Common myeloid progenitor, CD34-positive (primary cell): Measurements from ENCODE around the gene RDX.
"Not testable (repeated sequence)": the region's sequence is repeated elsewhere in the genome, so short reads cannot be mapped to it uniquely, and the experiment has no call there.

ENCODE experiments used
- CTCF ChIA-PET: fragments of 350-600 bp; sonication (Branson Sonifier 250); formaldehyde crosslinking; loops from one replicate; lab custom pipeline; 2021; ENCODE audit warnings: antibody characterized with exemption; lab: Charles Lee
- POLR2A ChIA-PET: fragments of 350-600 bp; sonication (Branson Sonifier 250); formaldehyde crosslinking; loops from one replicate; lab custom pipeline; 2021; ENCODE audit warnings: antibody characterized with exemption; lab: Charles Lee
- DNase-seq, 3 donors: peaks; one replicate each; pipeline versions ENCODE4 v3.0.0 to v3.0.0-alpha.2; 2013
- H3K27ac ChIP-seq, 2 experiments: 1 replicate in 1 of 2; 2 replicates in 1 of 2; pipeline ENCODE4 v1.7.0; 2013; ENCODE audit warnings: inconsistent platforms in 2 of 2, low read length in 2 of 2, mild to moderate bottlenecking in 2 of 2, low read depth in 1 of 2, moderate library complexity in 1 of 2; ENCODE audit not compliant: severe bottlenecking in 2 of 2, insufficient read depth in 1 of 2, poor library complexity in 1 of 2
- H3K27me3 ChIP-seq, 5 experiments: replicated peaks in 2 of 5; 1 replicate in 3 of 5; 2 replicates in 2 of 5; pipeline versions ENCODE4 v1.6.1 to v1.7.0; 2013; ENCODE audit warnings: low read length in 4 of 5, mild to moderate bottlenecking in 2 of 5, moderate library complexity in 2 of 5, inconsistent platforms in 1 of 5; ENCODE audit not compliant: insufficient read depth in 5 of 5, control insufficient read depth in 4 of 5
- H3K36me3 ChIP-seq, 4 experiments: 1 replicate in 2 of 4; 2 replicates in 2 of 4; pipeline versions ENCODE4 v1.6.1 to v1.7.0; 2013; ENCODE audit warnings: low read length in 3 of 4, control low read depth in 1 of 4, mild to moderate bottlenecking in 1 of 4; ENCODE audit not compliant: control insufficient read depth in 4 of 4, insufficient read depth in 4 of 4
- H3K4me1 ChIP-seq, 4 experiments: 1 replicate in 3 of 4; 2 replicates in 1 of 4; pipeline versions ENCODE4 v1.6.1 to v1.7.1; 2013; ENCODE audit warnings: low read length in 3 of 4, mild to moderate bottlenecking in 3 of 4, control low read depth in 1 of 4, inconsistent platforms in 1 of 4, moderate library complexity in 1 of 4; ENCODE audit not compliant: control insufficient read depth in 4 of 4, insufficient read depth in 4 of 4; ENCODE audit errors: control extremely low read depth in 1 of 4
- H3K4me3 ChIP-seq, 7 experiments: 1 replicate in 4 of 7; 2 replicates in 3 of 7; pipeline versions ENCODE4 v1.5.1 to v1.7.0; 2013; ENCODE audit warnings: mild to moderate bottlenecking in 7 of 7, low read length in 6 of 7, moderate library complexity in 6 of 7, inconsistent platforms in 2 of 7, low read depth in 2 of 7, control low read depth in 1 of 7; ENCODE audit not compliant: insufficient read depth in 4 of 7, control insufficient read depth in 1 of 7; ENCODE audit errors: extremely low read depth in 1 of 7
- H3K9me3 ChIP-seq, 5 experiments: 1 replicate in 4 of 5; 2 replicates in 1 of 5; pipeline versions ENCODE4 v1.6.1 to v1.7.1; 2013; ENCODE audit warnings: low read length in 4 of 5, mild to moderate bottlenecking in 2 of 5, inconsistent platforms in 1 of 5, low read depth in 1 of 5, moderate library complexity in 1 of 5; ENCODE audit not compliant: control insufficient read depth in 4 of 5, insufficient read depth in 2 of 5; ENCODE audit errors: control extremely low read depth in 1 of 5
- WGBS: methylation state at CpG from one replicate; pipeline ENCODE4 v1.1.5; 2013; ENCODE audit not compliant: insufficient coverage; 5-methylcytosine and 5-hydroxymethylcytosine counted together

Gene RDX

DNA sequence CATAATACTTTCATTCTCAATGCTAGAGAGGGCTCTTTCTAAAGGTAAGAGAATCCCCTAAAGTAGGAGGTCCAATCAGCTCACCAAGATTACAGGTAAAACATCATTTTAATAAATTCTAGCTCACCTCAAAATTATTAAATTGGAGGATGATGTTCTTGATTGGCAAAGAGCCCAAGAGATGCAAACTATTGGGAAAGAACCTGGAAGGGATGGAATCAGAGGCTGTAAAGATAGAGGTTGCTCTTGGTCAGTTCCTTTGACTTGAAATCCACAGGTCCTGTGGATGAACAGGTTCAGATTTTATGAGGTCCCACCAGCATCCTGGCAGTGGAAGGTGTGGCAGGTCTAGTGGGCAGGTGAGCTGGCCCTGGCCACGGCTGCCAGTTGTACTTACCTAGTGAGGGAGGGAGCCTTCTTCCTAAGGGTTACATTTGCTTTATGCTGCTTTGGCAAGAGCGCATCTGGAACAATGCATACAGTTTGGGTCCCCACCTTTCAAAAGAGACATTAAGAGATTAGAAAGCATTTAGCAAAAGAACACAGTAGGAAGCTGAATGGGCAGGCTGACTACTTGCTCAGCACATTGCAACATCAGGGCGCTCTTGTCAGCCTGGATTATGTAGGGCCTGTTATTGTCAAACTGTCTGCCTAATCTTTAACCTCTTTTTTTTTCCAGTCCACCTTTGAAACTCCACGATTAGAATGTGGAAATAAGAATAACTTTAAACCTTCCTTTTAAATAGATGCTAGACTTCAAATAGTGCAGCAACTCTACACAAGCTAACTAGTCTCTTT is 97.0 kb downstream of the RDX start:
- no peak overlapping the region for H3K27ac ChIP-seq
- peaks cover 0 to 1% (median 0%) of the 10 kb centered on the region in 4 experiments for H3K4me1 ChIP-seq
- no peaks in the 10 kb centered on the region for H3K27me3 ChIP-seq
- no peaks in the 10 kb centered on the region for H3K36me3 ChIP-seq
- POLR2A ChIA-PET: no interaction called here
- no peak overlapping the region for H3K4me3 ChIP-seq
- no peaks in the 10 kb centered on the region for H3K9me3 ChIP-seq
- 100% methylated on average over 2 of the region's 4 CpGs for WGBS
- CTCF ChIA-PET: interaction anchor here (1.0 to 4.8 kb wide), 9 partner anchors 11 to 1247 kb away, joined by 3 to 46 read pairs (median 13); no protein-coding TSS in a partner anchor
- no peak for DNase-seq

DNA sequence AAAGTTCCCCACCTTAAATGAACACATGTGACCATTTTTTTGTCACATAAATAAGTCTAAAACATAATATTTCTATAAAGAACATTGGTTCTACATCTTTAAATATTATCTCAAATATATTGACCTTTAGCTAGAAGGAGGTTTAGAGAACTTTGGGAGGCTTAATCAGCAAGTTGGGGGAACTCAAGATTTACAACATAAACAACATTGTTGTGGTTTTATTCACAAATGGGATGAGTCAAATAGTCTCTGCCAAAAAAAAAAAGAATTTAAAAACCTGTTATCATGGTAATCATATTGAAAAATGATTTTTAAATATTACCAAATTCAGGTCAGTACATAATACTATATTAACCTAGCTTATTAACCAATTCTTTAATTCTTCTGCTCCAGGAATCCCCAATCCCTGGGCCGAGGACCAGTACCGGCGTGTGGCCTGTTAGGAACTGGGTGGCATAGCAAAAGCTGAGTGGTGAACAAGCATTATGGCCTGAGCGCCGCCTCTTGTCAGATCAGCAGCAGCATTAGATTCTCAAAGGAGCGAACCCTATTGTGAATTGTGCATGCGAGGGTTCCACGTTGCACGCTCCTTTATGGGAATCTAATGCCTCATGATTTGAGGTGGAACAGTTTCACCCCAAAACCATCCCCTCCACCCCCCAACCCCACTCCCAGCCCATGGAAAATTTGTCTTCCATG is 98.2 kb downstream of the RDX start:
- H3K4me3 ChIP-seq: no peak overlapping the region
- peaks cover 0 to 4% (median 0%) of the 10 kb centered on the region in 4 experiments for H3K4me1 ChIP-seq
- WGBS: 98% methylated on average over 9 of the region's 9 CpGs
- no peak overlapping the region for H3K27ac ChIP-seq
- H3K9me3 ChIP-seq: no peaks in the 10 kb centered on the region
- ChIA-PET POLR2A (no interaction called here), CTCF (interaction anchor here (0.7 to 4.8 kb wide), 7 partner anchors 10 to 257 kb away, joined by 3 to 46 read pairs (median 13); no protein-coding TSS in a partner anchor)
- no peak for DNase-seq
- no peaks in the 10 kb centered on the region for H3K36me3 ChIP-seq
- no peaks in the 10 kb centered on the region for H3K27me3 ChIP-seq

DNA sequence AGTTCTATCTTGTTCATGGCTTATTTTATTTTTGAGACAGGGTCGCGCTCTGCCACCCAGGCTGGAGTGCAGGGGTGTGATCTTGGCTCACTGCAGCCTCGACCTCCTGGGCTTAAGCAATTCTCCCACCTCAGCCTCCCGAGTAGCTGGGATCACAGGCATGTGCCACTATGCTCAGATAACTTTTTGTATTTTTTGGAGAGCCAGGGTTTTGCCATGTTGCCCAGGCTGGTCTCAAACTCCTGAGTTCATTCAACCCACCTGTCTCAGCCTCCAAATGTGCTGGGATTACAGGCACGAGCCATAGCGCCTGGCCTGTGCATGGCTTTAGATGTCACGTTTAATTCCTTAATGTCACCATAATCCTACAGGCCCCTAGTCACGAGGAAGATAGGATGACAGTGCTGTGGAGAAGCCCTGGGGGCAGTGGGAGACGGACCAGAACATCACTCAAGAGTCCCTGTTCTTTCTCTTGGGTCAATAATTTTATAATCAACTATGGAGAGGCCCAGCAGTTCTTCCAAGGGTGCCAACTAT is 99.5 kb downstream of the RDX start:
- Histone ChIP-seq H3K4me1 (peaks cover 0 to 4% (median 0%) of the 10 kb centered on the region in 4 experiments), H3K27ac (no peak overlapping the region)

DNA sequence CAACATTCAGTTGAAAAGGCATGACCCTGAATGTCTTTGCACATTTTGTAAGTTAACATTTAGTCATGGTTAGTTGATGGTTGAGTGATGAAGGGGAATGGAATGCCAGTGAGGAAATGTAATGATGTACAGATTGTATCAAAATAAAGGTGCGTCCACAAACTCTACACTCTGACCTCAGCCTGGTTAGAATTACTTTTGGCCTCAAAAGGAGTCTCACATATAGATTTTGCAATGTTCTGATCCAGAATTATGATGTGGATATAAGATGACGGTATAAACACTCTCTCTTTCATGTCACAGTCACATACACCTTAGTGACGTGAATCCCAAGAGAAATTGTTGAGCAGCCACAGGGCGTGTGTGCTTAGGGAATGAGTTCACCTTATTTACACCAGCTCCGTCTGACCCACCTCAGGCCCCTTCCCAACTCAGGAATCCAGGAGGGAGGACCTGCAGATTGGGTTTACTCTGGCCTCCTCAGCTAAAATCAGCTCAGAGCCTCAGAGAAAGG is 100.1 kb downstream of the RDX start:
- POLR2A ChIA-PET: no interaction called here
- WGBS: 100% methylated on average over 2 of the region's 5 CpGs
- Histone ChIP-seq H3K36me3 (no peaks in the 10 kb centered on the region), H3K27me3 (no peaks in the 10 kb centered on the region), H3K9me3 (no peaks in the 10 kb centered on the region), H3K4me1 (peaks cover 0 to 4% (median 0%) of the 10 kb centered on the region in 4 experiments), H3K4me3 (no peak overlapping the region), H3K27ac (no peak overlapping the region)
- CTCF ChIA-PET: interaction anchor here (0.9 to 3.8 kb wide), 2 partner anchors 14 to 236 kb away, joined by 3 to 13 read pairs; no protein-coding TSS in a partner anchor
- DNase-seq: no peak

More for the DNA sequence above, 99.5 kb downstream of the RDX start:
- CTCF ChIA-PET: interaction anchor here (0.7 to 3.8 kb wide), 5 partner anchors 9 to 235 kb away, joined by 3 to 13 read pairs (median 4); no protein-coding TSS in a partner anchor
- Histone ChIP-seq H3K27me3 (no peaks in the 10 kb centered on the region), H3K36me3 (no peaks in the 10 kb centered on the region), H3K9me3 (no peaks in the 10 kb centered on the region), H3K4me3 (no peak overlapping the region)
- 96% methylated on average over 4 of the region's 9 CpGs for WGBS
- no peak for DNase-seq
- POLR2A ChIA-PET: no interaction called here

DNA sequence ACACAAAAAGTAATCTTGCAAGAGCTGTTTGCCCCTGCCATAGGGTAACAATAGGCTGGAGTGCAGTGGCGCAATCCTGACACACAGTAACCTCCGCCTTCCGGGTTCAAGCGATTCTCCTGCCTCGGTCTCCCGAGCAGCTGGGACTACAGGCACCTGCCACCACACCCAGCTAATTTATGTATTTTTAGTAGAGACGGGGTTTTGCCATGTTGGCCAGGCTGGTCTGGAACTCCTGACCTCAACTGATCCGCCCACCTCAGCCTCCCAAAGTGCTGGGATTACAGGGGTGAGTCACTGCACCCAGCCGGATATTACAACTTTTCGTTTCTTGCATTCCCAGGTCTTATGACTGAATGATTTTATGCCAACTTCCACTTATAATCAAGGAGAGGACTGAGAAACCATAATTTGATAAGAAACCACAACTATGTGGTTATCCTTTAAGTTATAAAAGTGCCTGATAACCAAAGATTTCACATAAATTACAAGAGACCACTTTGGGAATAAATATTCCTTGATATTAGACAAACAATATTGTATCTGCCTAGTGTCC is 102.1 kb downstream of the RDX start:
- not testable (repeated sequence) for H3K36me3 ChIP-seq, H3K27ac ChIP-seq, H3K9me3 ChIP-seq, H3K4me1 ChIP-seq, H3K4me3 ChIP-seq, H3K27me3 ChIP-seq
- CTCF ChIA-PET: interaction anchor here (0.6 to 1.3 kb wide), 4 partner anchors 12 to 1256 kb away, joined by 3 read pairs; no protein-coding TSS in a partner anchor
- DNase-seq: peak; percentile 11 to 50 (median 28)
- 72% methylated on average over 5 of the region's 10 CpGs for WGBS
- POLR2A ChIA-PET: interaction anchor here (0.5 kb wide), 1 partner anchor 255 kb away, joined by 3 read pairs; no protein-coding TSS in a partner anchor

DNA sequence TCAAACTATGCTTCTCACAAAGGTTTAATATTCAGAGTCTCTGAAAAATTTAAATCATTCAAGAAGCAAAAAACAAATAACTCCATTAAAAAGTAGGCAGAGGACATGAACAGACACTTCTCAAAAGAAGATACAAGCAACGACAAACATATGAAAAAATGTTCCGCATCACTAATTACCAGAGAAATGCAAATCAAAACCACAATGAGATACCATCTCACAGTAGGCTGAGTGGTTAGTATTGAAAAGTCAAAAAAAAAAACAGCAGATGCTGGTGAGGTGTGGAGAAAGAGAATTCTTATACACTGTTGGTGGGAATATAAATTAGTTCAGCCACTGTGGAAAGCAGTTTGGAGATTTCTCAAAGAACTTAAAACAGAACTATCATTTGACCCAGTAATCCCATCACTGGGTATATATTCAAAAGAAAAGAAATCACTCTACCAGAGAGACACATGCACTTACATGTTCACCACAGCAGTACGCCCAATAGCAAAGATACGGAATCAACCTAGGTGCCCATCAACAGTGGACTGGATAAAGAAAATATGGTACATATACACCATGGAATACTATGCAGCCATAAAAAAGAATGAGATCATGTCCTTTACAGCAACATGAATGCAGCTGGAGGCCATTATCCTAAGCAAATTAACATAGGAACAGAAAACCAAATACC is 103.7 kb downstream of the RDX start:
- no CpG with 5 or more reads among the region's 4 CpGs for WGBS
- H3K9me3 ChIP-seq, H3K36me3 ChIP-seq, H3K27me3 ChIP-seq, H3K4me1 ChIP-seq, H3K4me3 ChIP-seq, H3K27ac ChIP-seq, POLR2A ChIA-PET: not testable (repeated sequence)
- peak in 1 of 3 donors; percentile 30 for DNase-seq
- CTCF ChIA-PET: interaction anchor here (1.6 kb wide), 1 partner anchor 34 kb away, joined by 3 read pairs; no protein-coding TSS in a partner anchor
